Stimulated activated CD8-positive, alpha-beta memory T cell treated with anti-CD3 and anti-CD28 coated beads, Interleukin-15, amount 100 ng/mL, for 1 hour (primary cell): Measurements from ENCODE around the gene SCN5A.

Experiments used
- DNase-seq: peaks from one replicate; pipeline ENCODE4 v3.0.0-alpha.2; 2020; ENCODE audit warnings: low read depth

SCN5A gene

GRCh38 chr3:38622336-38622735 lies 27.2 kb downstream of the SCN5A start:
- no peak for DNase-seq

- DNase-seq, result no peak
Observed at GRCh38 chr3:38620236-38620635, 29.3 kb downstream of the SCN5A start.

- DNase-seq, result no peak
Observed at GRCh38 chr3:38618343-38618742, 31.1 kb downstream of the SCN5A start.

- DNase-seq, result no peak
Observed at GRCh38 chr3:38617586-38617985, 31.9 kb downstream of the SCN5A start.

GRCh38 chr3:38617137-38617536 lies 32.4 kb downstream of the SCN5A start:
- no peak for DNase-seq

- no peak for DNase-seq
Observed at GRCh38 chr3:38616658-38617057, 32.8 kb downstream of the SCN5A start.

GRCh38 chr3:38616111-38616510 lies 33.4 kb downstream of the SCN5A start:
- DNase-seq, result no peak

GRCh38 chr3:38614651-38615352 lies 34.7 kb downstream of the SCN5A start:
- DNase-seq, result no peak

GRCh38 chr3:38614091-38614490 lies 35.4 kb downstream of the SCN5A start:
- no peak for DNase-seq

GRCh38 chr3:38613426-38613825 lies 36.1 kb downstream of the SCN5A start:
- DNase-seq, result no peak

GRCh38 chr3:38611866-38612265 lies 37.6 kb downstream of the SCN5A start:
- DNase-seq, result no peak

GRCh38 chr3:38610934-38611333 lies 38.6 kb downstream of the SCN5A start:
- no peak for DNase-seq

GRCh38 chr3:38610436-38610835 lies 39.1 kb downstream of the SCN5A start:
- no peak for DNase-seq

GRCh38 chr3:38609386-38610111 lies 39.9 kb downstream of the SCN5A start:
- no peak for DNase-seq

- DNase-seq, result no peak
Observed at GRCh38 chr3:38608961-38609360, 40.5 kb downstream of the SCN5A start.

- no peak for DNase-seq
Observed at GRCh38 chr3:38608086-38608775, 41.3 kb downstream of the SCN5A start.

- DNase-seq, result no peak
Observed at GRCh38 chr3:38606561-38606960, 42.9 kb downstream of the SCN5A start.

GRCh38 chr3:38605981-38606380 lies 43.5 kb downstream of the SCN5A start:
- no peak for DNase-seq

- DNase-seq, result no peak
Observed at GRCh38 chr3:38604246-38604645, 45.2 kb downstream of the SCN5A start.

GRCh38 chr3:38603731-38604131 lies 45.8 kb downstream of the SCN5A start:
- DNase-seq, result no peak

GRCh38 chr3:38602576-38603250 lies 46.8 kb downstream of the SCN5A start:
- DNase-seq, result no peak

- no peak for DNase-seq
Observed at GRCh38 chr3:38601956-38602550, 47.4 kb downstream of the SCN5A start.
